Loucy (cell line): Measurements from ENCODE around the gene UCK2.

Experiments used
- CTCF ChIP-seq: fragments of 200-600 bp; sonication (generic); conservative IDR thresholded peaks from 2 replicates; pipeline ENCODE4 v1.5.1; 2014; ENCODE audit warnings: mild to moderate bottlenecking, antibody characterized with exemption, low read length
- EZH2phosphoT487 ChIP-seq: fragments of 200-600 bp; IDR thresholded peaks from 2 replicates; pipeline ENCODE4 v1.6.1; 2018; ENCODE audit warnings: antibody characterized with exemption, mild to moderate bottlenecking, moderate library complexity, borderline replicate concordance

- TF ChIP-seq CTCF: no peak
- no peak for TF ChIP-seq EZH2phosphoT487
Measured at GRCh38 chr1:165861911-165862310, 34.5 kb downstream of the UCK2 start.
